GM13976 (cell line): ENCODE data around the gene NTM.

Experiments
- DNase-seq: peaks from one replicate; pipeline ENCODE4 v3.0.0; 2012; ENCODE audit warnings: low spot score
- in situ Hi-C: fragments of 300-500 bp; cut with MboI; formaldehyde crosslinking; loops from one replicate; pipeline ENCODE4 v1.12.0; 2022; ENCODE audit warnings: low sequenced_read_pairs, mixed read lengths, inconsistent platforms; ENCODE audit not compliant: unreplicated experiment
- TF ChIP-seq, protein P1 (sequence below): IDR thresholded peaks from 2 replicates; pipeline ENCODE4 v1.5.1; 2012; ENCODE audit warnings: borderline replicate concordance, mild to moderate bottlenecking; ENCODE audit not compliant: insufficient read depth; ENCODE audit errors: extremely low read depth, missing control alignments, control extremely low read depth

The NTM gene

DNA sequence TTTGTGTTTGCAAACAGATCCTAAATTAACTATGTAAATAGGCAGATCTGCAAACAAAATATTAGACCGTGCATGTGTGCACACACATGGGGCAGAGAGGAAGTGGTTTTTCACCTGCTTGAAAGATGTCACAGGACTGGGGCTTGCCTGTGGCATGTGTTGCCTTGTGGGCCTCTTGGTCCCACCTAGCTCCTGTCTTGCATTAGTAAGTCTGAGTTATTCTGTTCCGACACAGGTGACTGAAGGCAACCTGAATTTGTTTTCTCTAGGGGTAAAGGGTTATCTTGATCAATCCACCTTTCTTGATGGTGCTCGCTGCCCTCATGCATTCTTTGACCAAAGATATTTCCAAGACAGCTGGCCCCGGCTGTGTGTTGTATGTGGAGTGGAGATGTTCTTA lies 667.5 kb downstream of the NTM start:
- in situ Hi-C loops = loop anchor here (25.0 kb wide), 1 partner anchor 176 kb away; no protein-coding TSS in a partner anchor
- DNase-seq = no peak
- TF ChIP-seq, protein P1, sequence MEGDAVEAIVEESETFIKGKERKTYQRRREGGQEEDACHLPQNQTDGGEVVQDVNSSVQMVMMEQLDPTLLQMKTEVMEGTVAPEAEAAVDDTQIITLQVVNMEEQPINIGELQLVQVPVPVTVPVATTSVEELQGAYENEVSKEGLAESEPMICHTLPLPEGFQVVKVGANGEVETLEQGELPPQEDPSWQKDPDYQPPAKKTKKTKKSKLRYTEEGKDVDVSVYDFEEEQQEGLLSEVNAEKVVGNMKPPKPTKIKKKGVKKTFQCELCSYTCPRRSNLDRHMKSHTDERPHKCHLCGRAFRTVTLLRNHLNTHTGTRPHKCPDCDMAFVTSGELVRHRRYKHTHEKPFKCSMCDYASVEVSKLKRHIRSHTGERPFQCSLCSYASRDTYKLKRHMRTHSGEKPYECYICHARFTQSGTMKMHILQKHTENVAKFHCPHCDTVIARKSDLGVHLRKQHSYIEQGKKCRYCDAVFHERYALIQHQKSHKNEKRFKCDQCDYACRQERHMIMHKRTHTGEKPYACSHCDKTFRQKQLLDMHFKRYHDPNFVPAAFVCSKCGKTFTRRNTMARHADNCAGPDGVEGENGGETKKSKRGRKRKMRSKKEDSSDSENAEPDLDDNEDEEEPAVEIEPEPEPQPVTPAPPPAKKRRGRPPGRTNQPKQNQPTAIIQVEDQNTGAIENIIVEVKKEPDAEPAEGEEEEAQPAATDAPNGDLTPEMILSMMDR = no peak

DNA sequence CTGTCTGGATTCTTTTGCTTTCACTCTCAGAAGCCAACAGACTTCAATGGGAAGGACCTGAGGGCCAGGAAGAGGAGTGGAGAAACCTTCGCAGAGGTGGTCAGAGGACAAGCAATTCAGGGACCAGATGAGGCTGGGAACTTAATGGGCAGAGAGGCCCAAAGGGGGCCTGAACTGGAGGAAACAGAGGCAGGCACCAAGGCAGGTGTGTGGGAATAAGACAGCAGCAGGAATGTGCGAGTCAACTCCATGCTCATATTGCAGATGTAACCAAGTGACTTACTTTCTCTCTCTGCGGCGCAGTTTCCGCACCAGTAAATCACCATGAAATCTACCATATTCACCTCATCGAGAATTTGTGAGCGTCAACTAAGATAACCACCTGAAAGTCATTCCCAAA lies 669.1 kb downstream of the NTM start:
- TF ChIP-seq, protein P1 = no peak
- DNase-seq = no peak
- in situ Hi-C loops = loop anchor here (25.0 kb wide), 1 partner anchor 177 kb away; no protein-coding TSS in a partner anchor

DNA sequence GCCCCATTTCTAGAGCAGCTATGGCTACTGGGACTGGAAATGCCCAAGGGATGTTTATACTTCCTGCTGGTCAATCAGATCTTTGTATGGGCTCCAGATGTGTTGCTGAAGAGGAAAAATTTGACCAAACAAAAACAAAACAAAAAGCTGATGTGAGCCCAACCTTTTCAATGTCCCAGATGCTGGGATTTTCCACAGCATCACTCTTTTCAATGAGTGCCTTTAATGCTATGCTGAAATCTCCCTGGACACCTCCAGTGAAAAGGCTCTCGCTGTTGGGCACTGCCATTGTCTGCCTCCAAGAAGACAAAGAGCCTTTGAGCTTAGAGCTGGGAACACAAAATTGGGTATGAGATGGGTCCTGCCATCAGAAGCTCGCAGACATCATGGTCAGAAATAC lies 671.9 kb downstream of the NTM start:
- TF ChIP-seq, protein P1 = no peak
- DNase-seq = no peak
- in situ Hi-C loops = loop anchor here (25.0 kb wide), 1 partner anchor 180 kb away; no protein-coding TSS in a partner anchor

DNA sequence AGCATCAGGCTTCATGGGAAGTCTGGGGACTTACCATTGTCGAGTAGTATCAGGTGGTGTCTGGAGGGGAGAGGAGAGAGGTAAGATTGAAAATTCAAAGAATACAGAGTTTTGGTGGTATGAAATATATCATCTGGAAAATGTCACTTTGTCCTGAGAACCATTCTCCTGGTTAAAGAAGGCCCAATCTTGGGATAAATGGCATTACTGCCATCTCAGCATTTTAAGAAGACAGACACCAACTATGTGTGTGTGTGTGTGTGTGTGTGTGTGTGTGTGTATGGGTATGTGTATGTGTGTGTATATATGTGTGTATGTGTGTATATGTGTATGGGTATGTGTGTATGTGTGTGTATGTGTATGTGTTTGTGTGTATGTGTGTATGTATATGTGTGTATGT lies 673.3 kb downstream of the NTM start:
- no peak for DNase-seq
- TF ChIP-seq, protein P1 = no peak
- in situ Hi-C loops = loop anchor here (25.0 kb wide), 1 partner anchor 181 kb away; no protein-coding TSS in a partner anchor

DNA sequence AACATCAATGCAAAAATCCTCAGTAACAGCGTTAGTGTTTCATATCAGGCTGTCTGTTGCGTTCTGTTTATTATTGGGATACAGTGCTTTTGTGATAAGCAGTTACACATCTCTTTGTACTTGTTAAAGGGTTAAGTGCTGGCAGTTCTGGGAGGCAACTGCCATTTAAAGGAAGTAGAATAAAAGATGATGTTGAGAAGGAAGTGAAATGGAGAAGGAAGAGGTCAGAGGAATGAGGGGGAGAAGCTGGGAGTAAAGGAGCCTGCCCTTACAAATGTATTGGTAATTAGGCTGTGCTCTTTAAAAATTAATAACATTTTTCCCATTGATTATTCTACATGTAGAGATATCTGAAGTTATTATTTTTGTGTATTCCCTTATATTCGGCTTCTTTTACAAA lies 674.7 kb downstream of the NTM start:
- in situ Hi-C loops = loop anchor here (25.0 kb wide), 1 partner anchor 183 kb away; no protein-coding TSS in a partner anchor
- no peak for DNase-seq

DNA sequence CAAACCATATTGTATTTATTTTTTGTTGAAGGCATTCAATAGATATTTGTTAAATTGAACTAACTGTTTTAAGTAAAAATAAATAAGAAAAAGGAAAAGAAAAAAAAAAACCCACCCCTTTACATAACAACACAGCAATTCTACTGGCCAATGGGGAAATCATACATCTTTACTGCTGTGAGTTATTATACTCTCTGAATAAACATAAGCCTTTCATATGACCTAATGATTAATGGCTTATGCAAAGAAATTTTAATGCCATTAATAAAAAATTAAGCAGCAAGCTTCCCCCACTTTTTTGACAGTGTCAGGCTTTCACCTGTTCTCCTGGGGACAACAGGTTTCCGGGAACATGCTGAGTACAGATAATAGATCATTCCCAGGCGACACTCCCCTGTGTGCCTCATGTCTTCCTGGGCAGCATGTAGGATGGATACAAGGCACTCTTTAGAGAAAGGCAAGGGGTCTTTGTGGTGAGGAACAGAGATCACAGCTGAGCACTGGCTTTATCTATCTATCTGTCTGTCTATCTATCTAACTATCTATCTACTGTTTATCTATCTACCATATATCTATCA lies 676.0 kb downstream of the NTM start:
- no peak for DNase-seq
- in situ Hi-C loops = loop anchor here (25.0 kb wide), 1 partner anchor 184 kb away; no protein-coding TSS in a partner anchor
- TF ChIP-seq, protein P1 = no peak

More for the DNA sequence above, 674.7 kb downstream of the NTM start:
- TF ChIP-seq, protein P1 = no peak
